Smooth muscle cell (in vitro differentiated cells): Measurements from ENCODE around the gene RAI1. TPM values are rescaled to one million over a fixed set of nuclear protein-coding genes. Genes with fewer than 3 reads are reported as not detected.

Experiments used
- DNase-seq: peaks from one replicate; lab custom pipeline; 2025; ENCODE audit not compliant: unreplicated experiment; lab: John Stamatoyannopoulos, UW
- H2AFZ ChIP-seq: fragments of 200-600 bp; sonication (generic); 2 replicates; pipeline ENCODE4 v1.6.0; 2016; ENCODE audit warnings: antibody characterized with exemption, low read depth, mild to moderate bottlenecking
- H3F3A ChIP-seq: fragments of 200-600 bp; sonication (generic); 2 replicates; pipeline ENCODE4 v1.6.0; 2017; ENCODE audit warnings: antibody characterized with exemption, low read depth
- H3K27ac ChIP-seq: fragments of 200-600 bp; sonication (generic); 2 replicates; pipeline ENCODE4 v1.5.1; 2016; ENCODE audit warnings: low read depth, mild to moderate bottlenecking
- H3K27me3 ChIP-seq: fragments of 200-600 bp; sonication (generic); 2 replicates; pipeline ENCODE4 v1.6.1; 2016; ENCODE audit warnings: low read depth, mild to moderate bottlenecking
- H3K36me3 ChIP-seq: fragments of 200-600 bp; sonication (generic); 2 replicates; pipeline ENCODE4 v1.5.1; 2016; ENCODE audit warnings: low read depth
- H3K4me1 ChIP-seq: fragments of 200-600 bp; sonication (generic); 2 replicates; pipeline ENCODE4 v1.5.1; 2016; ENCODE audit warnings: low read depth
- H3K4me2 ChIP-seq: fragments of 200-600 bp; sonication (generic); 2 replicates; pipeline ENCODE4 v1.6.0; 2016; ENCODE audit warnings: mild to moderate bottlenecking
- H3K4me3 ChIP-seq: fragments of 200-600 bp; sonication (generic); 2 replicates; pipeline ENCODE4 v1.5.1; 2016; ENCODE audit warnings: mild to moderate bottlenecking
- H3K79me2 ChIP-seq: fragments of 200-600 bp; sonication (generic); 2 replicates; pipeline ENCODE4 v1.6.0; 2016; ENCODE audit warnings: low read depth, mild to moderate bottlenecking
- H3K9ac ChIP-seq: fragments of 200-600 bp; sonication (generic); 2 replicates; pipeline ENCODE4 v1.6.0; 2016; ENCODE audit warnings: low read depth
- H3K9me3 ChIP-seq: fragments of 200-600 bp; sonication (generic); replicated peaks from 2 replicates; pipeline ENCODE4 v1.5.1; 2016; ENCODE audit warnings: low read depth
- H4K20me1 ChIP-seq: fragments of 200-600 bp; sonication (generic); 2 replicates; pipeline ENCODE4 v1.6.0; 2016; ENCODE audit warnings: low read depth
- CTCF ChIP-seq: fragments of 200-600 bp; sonication (generic); IDR thresholded peaks from 2 replicates; pipeline ENCODE4 v1.5.1; 2017; ENCODE audit warnings: borderline replicate concordance, mild to moderate bottlenecking, antibody characterized with exemption; ENCODE audit not compliant: insufficient read depth, poor library complexity, severe bottlenecking
- WGBS: methylation state at CpG from one replicate; pipeline ENCODE4 v1.1.7; 2016; ENCODE audit warnings: low lambda C conversion rate; 5-methylcytosine and 5-hydroxymethylcytosine counted together
- polyA plus RNA-seq: library from polyadenylated mRNA; unstranded; fragments of >200 nt; fragmentation: Nextera tagmentation; extraction: Ambion mirVana; gene quantifications from 2 replicates; pipeline ENCODE4 v1.2.1, GENCODE V29; 2016
- total RNA-seq: library from RNA; depleted of rRNA; stranded (reverse); fragments of >200 nt; gene quantifications from 2 replicates; pipeline ENCODE4 v1.2.3, GENCODE V29; 2014

RAI1 gene
- total and polyA plus RNA-seq, 2 experiments from 2014 or later = 11.1 to 17.6 TPM

GRCh38 chr17:17813725-17814095 lies 132.5 kb downstream of the RAI1 start:
- Histone ChIP-seq H3F3A (peaks cover 28% of the 10 kb centered on the region), H3K79me2 (no peaks in the 10 kb centered on the region), H2AFZ (no peak overlapping the region), H3K9ac (no peak overlapping the region), H3K4me3 (no peak overlapping the region), H3K4me1 (peaks cover 32% of the 10 kb centered on the region), H3K4me2 (no peak overlapping the region), H4K20me1 (peaks cover 41% of the 10 kb centered on the region), H3K27ac (no peak overlapping the region), H3K9me3 (no peaks in the 10 kb centered on the region), H3K27me3 (no peaks in the 10 kb centered on the region), H3K36me3 (no peaks in the 10 kb centered on the region)
- TF ChIP-seq CTCF = no peak
- 90% methylated on average over 2 of the region's 16 CpGs for WGBS
- no peak for DNase-seq

DNA sequence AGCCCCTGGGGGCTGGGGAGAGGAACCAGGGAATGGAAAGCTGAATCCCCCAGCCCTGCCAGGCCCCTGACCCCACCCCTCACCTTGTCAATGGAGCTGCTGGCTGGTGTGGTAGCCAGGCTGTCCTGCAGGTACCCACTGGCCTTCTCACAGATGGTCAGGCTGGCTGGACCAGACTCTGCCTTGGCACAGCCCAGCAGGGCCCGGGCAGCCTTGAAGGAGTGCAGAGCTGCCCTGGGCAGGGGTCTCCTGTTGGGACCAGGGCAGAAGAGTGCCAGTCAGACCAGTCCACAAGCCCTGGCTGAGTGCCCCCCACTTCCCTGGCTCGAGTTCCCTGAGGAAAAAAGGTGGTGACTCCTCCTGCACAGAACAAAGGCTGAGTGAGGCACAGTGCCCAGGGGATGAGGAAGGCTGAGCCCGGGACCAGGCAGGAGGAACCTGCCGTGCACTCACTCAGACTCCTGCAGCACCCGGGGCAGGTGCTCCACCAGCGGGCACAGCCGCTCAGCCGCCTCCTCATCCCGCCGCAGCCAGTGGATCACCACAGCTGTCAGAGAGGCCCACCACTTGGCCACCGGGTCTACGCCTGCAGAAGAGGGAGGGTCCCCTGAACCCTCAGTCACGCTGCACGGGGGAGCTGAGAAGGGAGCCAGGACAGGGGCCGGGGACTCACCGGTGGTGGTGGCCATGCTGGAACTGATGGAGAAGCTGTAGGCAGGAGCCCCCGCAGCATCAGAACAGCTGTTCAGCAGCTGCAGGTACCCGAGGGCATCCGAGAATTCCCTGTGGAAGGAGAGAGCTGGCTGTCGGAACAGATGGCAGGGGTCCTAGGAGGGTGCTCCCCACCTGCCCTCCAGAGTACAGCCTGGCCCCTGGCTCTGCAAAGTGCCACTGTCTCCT lies 133.2 kb downstream of the RAI1 start:
- no peaks in the 10 kb centered on the region for H3K36me3 ChIP-seq
- DNase-seq = no peak
- H3K4me1 ChIP-seq = peaks cover 25% of the 10 kb centered on the region
- no peak for TF ChIP-seq CTCF
- H4K20me1 ChIP-seq = peaks cover 42% of the 10 kb centered on the region
- H3K27ac ChIP-seq = no peak overlapping the region
- no peak overlapping the region for H3K4me3 ChIP-seq
- H3K27me3 ChIP-seq = no peaks in the 10 kb centered on the region
- WGBS = 94% methylated on average over 20 of the region's 20 CpGs
- H3K79me2 ChIP-seq = no peaks in the 10 kb centered on the region
- no peak overlapping the region for H2AFZ ChIP-seq
- no peak overlapping the region for H3K4me2 ChIP-seq
- peaks cover 23% of the 10 kb centered on the region for H3F3A ChIP-seq
- no peaks in the 10 kb centered on the region for H3K9me3 ChIP-seq
- no peak overlapping the region for H3K9ac ChIP-seq

DNA sequence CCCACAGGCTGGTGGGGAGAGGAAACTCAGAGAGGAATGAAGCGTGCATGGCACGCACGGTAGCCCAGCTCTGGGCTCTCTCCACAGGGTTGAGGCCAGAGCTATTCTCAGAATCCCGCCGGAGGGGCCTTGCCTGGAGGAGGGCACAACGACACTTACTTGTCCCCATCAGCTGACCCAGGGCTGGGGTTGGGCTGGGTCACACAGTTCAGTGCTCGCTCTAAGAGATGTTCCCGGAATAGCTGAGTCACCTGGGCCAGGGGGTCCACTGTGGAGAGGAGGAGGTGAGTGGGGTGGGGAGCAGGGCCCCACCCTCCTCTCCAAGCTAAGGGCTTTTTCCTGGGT lies 133.8 kb downstream of the RAI1 start:
- Histone ChIP-seq H3K36me3 (no peaks in the 10 kb centered on the region), H3K79me2 (no peaks in the 10 kb centered on the region), H3K4me1 (peaks cover 21% of the 10 kb centered on the region), H3K27ac (no peak overlapping the region), H4K20me1 (peaks cover 48% of the 10 kb centered on the region), H2AFZ (no peak overlapping the region), H3F3A (peaks cover 23% of the 10 kb centered on the region), H3K9me3 (no peaks in the 10 kb centered on the region), H3K4me2 (no peak overlapping the region), H3K9ac (no peak overlapping the region), H3K27me3 (no peaks in the 10 kb centered on the region), H3K4me3 (no peak overlapping the region)
- DNase-seq = no peak
- whole genome bisulfite sequencing = 89% methylated on average over 8 of the region's 8 CpGs
- no peak for TF ChIP-seq CTCF
